B cell (primary cell): ENCODE results near the gene ST6GALNAC3.

Experiments
- EZH2 ChIP-seq: IDR thresholded peaks from 2 replicates; pipeline ENCODE4 v1.6.1; 2012; ENCODE audit warnings: borderline replicate concordance, low read depth, mild to moderate bottlenecking, moderate library complexity, low read length; ENCODE audit not compliant: insufficient read depth, poor library complexity, severe bottlenecking
- TF ChIP-seq, protein P1 (sequence below): fragments of 200-600 bp; IDR thresholded peaks from one replicate; pipeline ENCODE4 v1.8.0; 2022; ENCODE audit warnings: antibody characterized with exemption, mild to moderate bottlenecking

DNA sequence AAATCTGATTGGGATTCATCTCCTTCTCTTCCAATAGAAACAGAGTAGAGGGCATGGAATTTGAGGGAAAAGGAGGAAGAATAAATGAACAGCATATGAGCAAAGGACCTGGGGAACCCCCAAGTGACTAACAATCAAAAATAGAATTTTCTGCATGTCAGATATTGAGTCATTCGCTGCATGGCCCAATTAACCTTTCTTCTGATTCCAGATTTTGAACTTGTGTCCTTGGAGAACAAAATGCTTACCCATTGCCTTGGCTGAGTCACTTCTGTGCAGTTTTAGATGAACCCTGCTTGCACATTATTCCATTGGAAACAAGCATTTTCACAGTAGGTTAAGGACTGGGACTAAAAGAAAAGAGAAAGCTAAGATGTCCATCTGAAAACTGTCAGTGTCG lies 390.5 kb downstream of the ST6GALNAC3 start:
- TF ChIP-seq, protein P1, sequence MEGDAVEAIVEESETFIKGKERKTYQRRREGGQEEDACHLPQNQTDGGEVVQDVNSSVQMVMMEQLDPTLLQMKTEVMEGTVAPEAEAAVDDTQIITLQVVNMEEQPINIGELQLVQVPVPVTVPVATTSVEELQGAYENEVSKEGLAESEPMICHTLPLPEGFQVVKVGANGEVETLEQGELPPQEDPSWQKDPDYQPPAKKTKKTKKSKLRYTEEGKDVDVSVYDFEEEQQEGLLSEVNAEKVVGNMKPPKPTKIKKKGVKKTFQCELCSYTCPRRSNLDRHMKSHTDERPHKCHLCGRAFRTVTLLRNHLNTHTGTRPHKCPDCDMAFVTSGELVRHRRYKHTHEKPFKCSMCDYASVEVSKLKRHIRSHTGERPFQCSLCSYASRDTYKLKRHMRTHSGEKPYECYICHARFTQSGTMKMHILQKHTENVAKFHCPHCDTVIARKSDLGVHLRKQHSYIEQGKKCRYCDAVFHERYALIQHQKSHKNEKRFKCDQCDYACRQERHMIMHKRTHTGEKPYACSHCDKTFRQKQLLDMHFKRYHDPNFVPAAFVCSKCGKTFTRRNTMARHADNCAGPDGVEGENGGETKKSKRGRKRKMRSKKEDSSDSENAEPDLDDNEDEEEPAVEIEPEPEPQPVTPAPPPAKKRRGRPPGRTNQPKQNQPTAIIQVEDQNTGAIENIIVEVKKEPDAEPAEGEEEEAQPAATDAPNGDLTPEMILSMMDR, result no peak
- no peak for TF ChIP-seq EZH2
